Measurements from ENCODE around the gene RPL29.
A peak's percentile ranks its signal among the peaks of the same experiment; 100 is the strongest.
"Not testable (repeated sequence)": the region's sequence is repeated elsewhere in the genome, so short reads cannot be mapped to it uniquely, and the experiment has no call there.

Gene RPL29

GRCh38 chr3:52039426-52039825 is 43.7 kb upstream of the RPL29 start:
- TF ChIP-seq CTCF (IDR thresholded peaks at IDR 0.05; ENCODE audit: insufficient read depth, low read depth, low read length, missing control alignments): no peak
- no peak for DNase-seq (ENCODE audit: low read depth)
- no peak overlapping the region for H3K4me3 ChIP-seq (ENCODE audit: low read depth, low read length)

- no peak for TF ChIP-seq CTCF (IDR thresholded peaks at IDR 0.05; ENCODE audit: insufficient read depth, low read depth, low read length, missing control alignments)
- no peak overlapping the region for H3K4me3 ChIP-seq (ENCODE audit: low read depth, low read length)
- no peak for DNase-seq (ENCODE audit: low read depth)
These were observed 42.5 kb upstream of the RPL29 start for GRCh38 chr3:52038227-52038626.

- no peak for DNase-seq (ENCODE audit: low read depth)
- no peak for TF ChIP-seq CTCF (IDR thresholded peaks at IDR 0.05; ENCODE audit: insufficient read depth, low read depth, low read length, missing control alignments)
- no peak overlapping the region for H3K4me3 ChIP-seq (ENCODE audit: low read depth, low read length)
These were observed 41.6 kb upstream of the RPL29 start for GRCh38 chr3:52037291-52037690.

GRCh38 chr3:52036829-52037228 is 41.1 kb upstream of the RPL29 start:
- H3K4me3 ChIP-seq (ENCODE audit: low read depth, low read length): no peak overlapping the region
- DNase-seq (ENCODE audit: low read depth): no peak
- TF ChIP-seq CTCF (IDR thresholded peaks at IDR 0.05; ENCODE audit: insufficient read depth, low read depth, low read length, missing control alignments): no peak

- TF ChIP-seq CTCF (IDR thresholded peaks at IDR 0.05; ENCODE audit: insufficient read depth, low read depth, low read length, missing control alignments): no peak
- DNase-seq (ENCODE audit: low read depth): peak; percentile 81
- H3K4me3 ChIP-seq (ENCODE audit: low read depth, low read length): no peak overlapping the region
These were observed 40.6 kb upstream of the RPL29 start for GRCh38 chr3:52036222-52036694.

- no peak for DNase-seq (ENCODE audit: low read depth)
- no peak for TF ChIP-seq CTCF (IDR thresholded peaks at IDR 0.05; ENCODE audit: insufficient read depth, low read depth, low read length, missing control alignments)
- H3K4me3 ChIP-seq (ENCODE audit: low read depth, low read length): no peak overlapping the region
These were observed 39.0 kb upstream of the RPL29 start for GRCh38 chr3:52034651-52035050.

GRCh38 chr3:52034212-52034611 is 38.5 kb upstream of the RPL29 start:
- no peak overlapping the region for H3K4me3 ChIP-seq (ENCODE audit: low read depth, low read length)
- DNase-seq (ENCODE audit: low read depth): no peak

GRCh38 chr3:52033748-52034147 is 38.1 kb upstream of the RPL29 start:
- not testable (repeated sequence) for H3K4me3 ChIP-seq (ENCODE audit: low read depth, low read length); DNase-seq (ENCODE audit: low read depth)

More at GRCh38 chr3:52034212-52034611, 38.5 kb upstream of the RPL29 start:
- no peak for TF ChIP-seq CTCF (IDR thresholded peaks at IDR 0.05; ENCODE audit: insufficient read depth, low read depth, low read length, missing control alignments)

All from GM12865 (cell line).